HepG2 (cell line): Measurements from ENCODE around the gene C9orf43. TPM values are rescaled to one million over a fixed set of nuclear protein-coding genes. Genes with fewer than 3 reads are reported as not detected.

Experiments used
- ATAC-seq: fragments of 200-7000 bp; cut with Tn5 transposase; 3 replicates; pipeline ENCODE4 v1.9.1; 2020; ENCODE audit warnings: mild to moderate bottlenecking, moderate library complexity
- BruUV-seq: library from RNA; stranded (reverse); fragments of 400-500 nt; replicated peaks from 2 replicates; lab custom pipeline; 2021; lab: Mats Ljungman, UMichigan
- CTCF ChIA-PET: fragments of 300-600 bp; formaldehyde crosslinking; extraction: SDS; loops from one replicate; lab custom pipeline; 2021; ENCODE audit warnings: low total read pairs, inconsistent platforms, low intra/inter-chr PET ratio; lab: Yijun Ruan, JAX
- POLR2A ChIA-PET: fragments of 350-600 bp; sonication (Branson Sonifier 250); formaldehyde crosslinking; loops from one replicate; lab custom pipeline; 2020; ENCODE audit warnings: antibody characterized with exemption, inconsistent platforms; lab: Yijun Ruan, JAX
- DNase-seq: peaks from one replicate; pipeline ENCODE4 v3.0.0-alpha.2; 2015; ENCODE audit warnings: low spot score
- FAIRE-seq: peaks from 3 replicates; lab custom pipeline; 2011; peaks lifted over from hg19 to GRCh38; lab: Jason Lieb, UNC
- H2AFZ ChIP-seq: one replicate; pipeline ENCODE4 v1.6.1; 2011; ENCODE audit warnings: low read length, inconsistent platforms
- H3K27ac ChIP-seq: fragments of 300-600 bp; 3 replicates; pipeline ENCODE4 v1.8.0; 2011; ENCODE audit warnings: mixed run types, mild to moderate bottlenecking, mixed read lengths, low read length, inconsistent platforms; ENCODE audit not compliant: insufficient read depth; ENCODE audit errors: extremely low read length
- H3K27me3 ChIP-seq, 2 experiments: fragments of 200-600 bp in 1 of 2; 2 replicates in 1 of 2; 3 replicates in 1 of 2; pipeline versions ENCODE4 v1.6.0 to v1.8.0; 2011; ENCODE audit warnings: low read length in 2 of 2, mild to moderate bottlenecking in 2 of 2, moderate library complexity in 2 of 2, inconsistent platforms in 1 of 2; ENCODE audit not compliant: insufficient read depth in 2 of 2, control insufficient read depth in 1 of 2
- H3K36me3 ChIP-seq, 2 experiments: fragments of 200-600 bp in 1 of 2; replicated peaks in 1 of 2; 2 replicates in 1 of 2; 3 replicates in 1 of 2; pipeline versions ENCODE4 v1.5.1 to v1.8.0; 2011; ENCODE audit warnings: low read length in 2 of 2, inconsistent platforms in 1 of 2; ENCODE audit not compliant: insufficient read depth in 2 of 2, control insufficient read depth in 1 of 2
- H3K4me1 ChIP-seq: 2 replicates; pipeline ENCODE4 v1.5.1; 2012; ENCODE audit warnings: low read length, inconsistent platforms; ENCODE audit not compliant: insufficient read depth
- H3K4me2 ChIP-seq: 2 replicates; pipeline ENCODE4 v1.6.0; 2011; ENCODE audit warnings: low read depth, low read length, inconsistent platforms
- H3K4me3 ChIP-seq, 3 experiments: fragments of 200-600 bp in 1 of 3; sonication (generic), shearing (Covaris generic) in 1 of 3; replicated peaks in 1 of 3; 2 replicates each; pipeline ENCODE4 v1.5.1; 2011 to 2016; ENCODE audit warnings: low read length in 3 of 3, inconsistent platforms in 2 of 3, low read depth in 2 of 3, mild to moderate bottlenecking in 2 of 3, control low read depth in 1 of 3, mixed read lengths in 1 of 3; ENCODE audit not compliant: insufficient read depth in 1 of 3
- H3K79me2 ChIP-seq: one replicate; pipeline ENCODE4 v1.6.1; 2011; ENCODE audit warnings: low read length, inconsistent platforms; ENCODE audit not compliant: insufficient read depth
- H3K9ac ChIP-seq: 2 replicates; pipeline ENCODE4 v1.6.0; 2011; ENCODE audit warnings: mild to moderate bottlenecking, low read depth, low read length, inconsistent platforms; ENCODE audit not compliant: insufficient read depth
- H3K9me3 ChIP-seq: 2 replicates; pipeline ENCODE4 v1.5.1; 2012; ENCODE audit warnings: mild to moderate bottlenecking, low read length
- H4K20me1 ChIP-seq: 2 replicates; pipeline ENCODE4 v1.6.0; 2011; ENCODE audit warnings: inconsistent platforms, mild to moderate bottlenecking, low read length, moderate library complexity; ENCODE audit not compliant: insufficient read depth
- BORCS8-MEF2B ChIP-seq: sonication (generic); formaldehyde crosslinking; IDR thresholded peaks from 2 replicates; pipeline ENCODE4 v1.8.0; 2022; ENCODE audit warnings: mild to moderate bottlenecking, missing genetic modification reagents
- MEIS2 ChIP-seq: sonication (generic); formaldehyde crosslinking; IDR thresholded peaks from 2 replicates; pipeline ENCODE4 v1.9.0; 2021; ENCODE audit warnings: mild to moderate bottlenecking, missing genetic modification reagents
- SPEN ChIP-seq: sonication (generic); formaldehyde crosslinking; IDR thresholded peaks from 2 replicates; pipeline ENCODE4 v1.5.1; 2020; ENCODE audit warnings: low read depth, mild to moderate bottlenecking, missing genetic modification reagents
- ZBTB26 ChIP-seq: IDR thresholded peaks from 2 replicates; pipeline ENCODE4 v1.6.1; 2016; ENCODE audit warnings: missing compliant biosample characterization, missing genetic modification reagents, borderline replicate concordance
- ZC3H4 ChIP-seq: sonication (generic); formaldehyde crosslinking; IDR thresholded peaks from 2 replicates; pipeline ENCODE4 v1.4.0; 2020; ENCODE audit warnings: missing genetic modification reagents, borderline replicate concordance
- ZFP1 ChIP-seq: IDR thresholded peaks from 2 replicates; pipeline ENCODE4 v1.6.1; 2016
- ZFX ChIP-seq: sonication (generic); formaldehyde crosslinking; IDR thresholded peaks from 2 replicates; pipeline ENCODE4 v1.4.0; 2020; ENCODE audit warnings: mild to moderate bottlenecking, low read depth, missing genetic modification reagents, moderate library complexity
- WGBS: methylation state at CpG from one replicate; pipeline ENCODE4 v1.1.6; 2017; ENCODE audit warnings: low lambda C conversion rate; 5-methylcytosine and 5-hydroxymethylcytosine counted together
- in situ Hi-C: cut with HindIII; loops from 2 replicates; pipeline ENCODE4 v1.10.0; 2017; ENCODE audit warnings: low pct_unique_long_range_greater_than_20kb; ENCODE audit not compliant: extremely low pct_ligation_motif_present
- intact Hi-C: fragments of 100-400 bp; cut with micrococcal nuclease; formaldehyde crosslinking; loops from one replicate; pipeline ENCODE4 v1.10.0; 2022; ENCODE audit not compliant: unreplicated experiment
- polyA plus RNA-seq, 8 experiments: library from polyadenylated mRNA; depleted of rRNA in 3 of 8; stranded (reverse) in 7 of 8; unstranded in 1 of 8; fragments of >200 nt; fragmentation: Illumina TruSeq in 4 of 8; extraction: Trizol in 4 of 8; gene quantifications; 2 replicates each; pipeline versions ENCODE4 v1.2.1 to v1.2.3, GENCODE V29; 2011 to 2016; ENCODE audit warnings: low read depth in 4 of 8, missing spikeins in 1 of 8, mixed read lengths in 1 of 8; ENCODE audit not compliant: insufficient read depth in 1 of 8
- total RNA-seq, 5 experiments: library from RNA; depleted of rRNA; stranded (reverse); fragments of >200 nt; fragmentation: Illumina TruSeq; extraction: Trizol; gene quantifications; 2 replicates each; pipeline ENCODE4 v1.2.3, GENCODE V29; 2016; ENCODE audit warnings: low read depth in 1 of 5

Gene C9orf43
- total and polyA plus RNA-seq, 2 of the 13 experiments (the other 11 are each of a cell fraction or from before 2014, with no cell fraction given), result 0.24 to 0.31 TPM

DNA sequence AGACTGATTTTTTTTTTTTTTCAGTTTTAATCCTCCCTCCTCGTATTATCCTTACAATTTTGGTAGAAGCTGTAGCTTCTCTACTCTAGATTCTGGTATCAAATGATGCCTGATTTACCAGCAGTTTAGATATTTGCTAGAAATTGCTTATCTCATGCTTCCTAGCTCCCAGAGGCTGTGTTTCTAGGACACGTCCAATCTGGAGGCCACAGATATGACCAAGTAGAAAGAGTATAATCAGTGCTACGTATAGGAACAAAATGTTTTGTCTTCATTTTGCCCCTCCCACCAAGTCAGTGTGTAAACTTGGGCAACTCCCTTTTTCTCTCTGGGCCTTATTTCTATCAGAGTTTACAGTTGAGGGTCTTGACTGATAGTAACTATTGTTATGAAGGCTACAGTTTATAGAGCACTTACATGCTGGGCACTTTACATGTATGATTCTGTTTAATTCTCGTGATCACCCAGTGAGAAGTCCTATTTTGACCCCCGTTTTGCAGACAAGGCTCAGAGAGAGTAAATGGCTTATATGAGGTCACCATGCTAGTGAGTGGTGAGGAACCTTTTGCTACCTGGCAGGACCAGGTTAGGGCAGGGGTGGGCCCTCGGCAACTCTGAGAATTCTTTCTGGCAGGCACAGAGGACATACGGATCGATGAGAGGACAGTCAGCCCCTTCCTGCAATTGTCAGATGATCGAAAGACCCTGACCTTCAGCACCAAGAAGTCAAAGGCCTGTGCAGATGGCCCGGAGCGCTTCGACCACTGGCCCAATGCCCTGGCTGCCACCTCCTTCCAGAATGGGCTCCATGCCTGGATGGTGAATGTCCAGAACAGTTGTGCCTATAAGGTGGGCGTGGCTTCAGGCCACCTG, 41.3 kb upstream of the C9orf43 start:
- peaks cover 9% of the 10 kb centered on the region for H4K20me1 ChIP-seq
- POLR2A ChIA-PET, result interaction anchor here (0.8 to 2.2 kb wide), 4 partner anchors 18 to 94 kb away, joined by 3 to 6 read pairs (median 4); partner anchors contain the start of genes C9orf43, CDC26 and POLE3

More for the DNA sequence above, 41.3 kb upstream of the C9orf43 start:
- H3K36me3 ChIP-seq, result peaks cover 0 to under 1% of the 10 kb centered on the region in 2 experiments; a peak in 1 of 5 replicates
- intact Hi-C loops, result no loop called here
- no peaks in the 10 kb centered on the region for H3K79me2 ChIP-seq
- H3K27me3 ChIP-seq, result no peaks in the 10 kb centered on the region
- H3K9me3 ChIP-seq, result no peaks in the 10 kb centered on the region
- peak; percentile 19; the same call in 2 of the 3 replicates for ATAC-seq
- peak overlapping the region in 2 of 3 experiments; percentile 24 to 43; a peak in 2 of 6 replicates for H3K4me3 ChIP-seq
- H3K4me1 ChIP-seq, result peaks cover 76% of the 10 kb centered on the region
- WGBS, result 32% methylated on average over 12 of the region's 13 CpGs
- H3K27ac ChIP-seq, result no peak overlapping the region
- no peak for DNase-seq
- in situ Hi-C loops, result no loop called here
- H3K9ac ChIP-seq, result no peak overlapping the region
- TF ChIP-seq BORCS8-MEF2B (CRISPR knock-in tag) (0 out of 2 replicates have a peak, but pooled peaks have one; percentile 36), ZFX (CRISPR knock-in tag) (0 out of 2 replicates have a peak, but pooled peaks have one; percentile 32), ZC3H4 (CRISPR knock-in tag) (no peak), ZFP1 (CRISPR knock-in tag) (no peak), ZBTB26 (CRISPR knock-in tag) (0 out of 2 replicates have a peak, but pooled peaks have one; percentile 51), MEIS2 (CRISPR knock-in tag) (no peak), SPEN (CRISPR knock-in tag) (0 out of 2 replicates have a peak, but pooled peaks have one; percentile 21)
- no TSS peak for BruUV-seq
- peak overlapping the region; percentile 68 for H3K4me2 ChIP-seq
- no peak overlapping the region for H2AFZ ChIP-seq
- CTCF ChIA-PET, result no interaction called here
- FAIRE-seq, result no peak
